Omental fat pad (tissue), 4 donors: ENCODE results near the gene ZNF273. TPM values are rescaled to one million over a fixed set of nuclear protein-coding genes. Genes with fewer than 3 reads are reported as not detected.
"Not testable (repeated sequence)": the region's sequence is repeated elsewhere in the genome, so short reads cannot be mapped to it uniquely, and the experiment has no call there.

ENCODE experiments used
- ATAC-seq: fragments of 150-250 bp; one replicate; pipeline ENCODE4 v1.9.1; 2016; ENCODE audit warnings: mild to moderate bottlenecking, moderate library complexity; ENCODE audit not compliant: low FRiP score
- DNase-seq: peaks from one replicate; pipeline ENCODE4 v3.0.0-alpha.2; 2019; ENCODE audit warnings: low spot score
- total RNA-seq, 4 donors: library from RNA; depleted of rRNA; stranded (reverse); fragments of >200 nt; gene quantifications; one replicate each; pipeline ENCODE4 v1.1.0, GENCODE V29; 2016
- TF ChIP-seq, protein P1 (sequence below), 3 donors: fragments of 450-650 bp; IDR thresholded peaks; one replicate each; pipeline ENCODE4 v1.5.1; 2016 to 2017; ENCODE audit warnings: antibody characterized with exemption in 3 of 3, mild to moderate bottlenecking in 3 of 3, moderate library complexity in 2 of 3

ZNF273 gene
- total RNA-seq, 4 donors from 2014 or later: 2.4 to 12.9 (median 5.8) TPM

GRCh38 chr7:64945503-64946175 lies 42.6 kb downstream of the ZNF273 start:
- DNase-seq: no peak
- ATAC-seq: no peak
- TF ChIP-seq, protein P1, sequence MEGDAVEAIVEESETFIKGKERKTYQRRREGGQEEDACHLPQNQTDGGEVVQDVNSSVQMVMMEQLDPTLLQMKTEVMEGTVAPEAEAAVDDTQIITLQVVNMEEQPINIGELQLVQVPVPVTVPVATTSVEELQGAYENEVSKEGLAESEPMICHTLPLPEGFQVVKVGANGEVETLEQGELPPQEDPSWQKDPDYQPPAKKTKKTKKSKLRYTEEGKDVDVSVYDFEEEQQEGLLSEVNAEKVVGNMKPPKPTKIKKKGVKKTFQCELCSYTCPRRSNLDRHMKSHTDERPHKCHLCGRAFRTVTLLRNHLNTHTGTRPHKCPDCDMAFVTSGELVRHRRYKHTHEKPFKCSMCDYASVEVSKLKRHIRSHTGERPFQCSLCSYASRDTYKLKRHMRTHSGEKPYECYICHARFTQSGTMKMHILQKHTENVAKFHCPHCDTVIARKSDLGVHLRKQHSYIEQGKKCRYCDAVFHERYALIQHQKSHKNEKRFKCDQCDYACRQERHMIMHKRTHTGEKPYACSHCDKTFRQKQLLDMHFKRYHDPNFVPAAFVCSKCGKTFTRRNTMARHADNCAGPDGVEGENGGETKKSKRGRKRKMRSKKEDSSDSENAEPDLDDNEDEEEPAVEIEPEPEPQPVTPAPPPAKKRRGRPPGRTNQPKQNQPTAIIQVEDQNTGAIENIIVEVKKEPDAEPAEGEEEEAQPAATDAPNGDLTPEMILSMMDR (IDR thresholded peaks at IDR 0.05): no peak

DNA sequence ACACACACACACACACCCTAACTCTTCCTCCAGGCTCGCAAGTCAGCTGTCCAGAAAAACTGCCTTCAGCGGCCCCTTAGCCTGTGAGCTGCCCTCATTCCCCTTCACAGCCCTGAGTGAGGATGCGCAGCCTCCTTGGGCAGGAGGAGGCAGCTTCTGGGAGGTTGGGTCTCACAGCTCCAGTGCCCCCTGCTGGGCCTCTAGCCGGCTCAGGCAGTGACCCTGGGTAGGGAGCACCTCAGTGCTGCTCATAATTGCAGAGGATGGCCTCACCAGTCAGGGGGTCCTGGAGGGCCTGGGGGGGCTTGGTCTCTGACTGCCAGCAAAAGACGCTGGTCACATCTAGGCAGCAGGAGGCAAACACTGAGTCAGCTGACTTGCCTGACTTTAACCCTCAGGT lies 43.7 kb downstream of the ZNF273 start:
- no peak for DNase-seq
- ATAC-seq: no peak
- TF ChIP-seq, protein P1 (IDR thresholded peaks at IDR 0.05): no peak

DNA sequence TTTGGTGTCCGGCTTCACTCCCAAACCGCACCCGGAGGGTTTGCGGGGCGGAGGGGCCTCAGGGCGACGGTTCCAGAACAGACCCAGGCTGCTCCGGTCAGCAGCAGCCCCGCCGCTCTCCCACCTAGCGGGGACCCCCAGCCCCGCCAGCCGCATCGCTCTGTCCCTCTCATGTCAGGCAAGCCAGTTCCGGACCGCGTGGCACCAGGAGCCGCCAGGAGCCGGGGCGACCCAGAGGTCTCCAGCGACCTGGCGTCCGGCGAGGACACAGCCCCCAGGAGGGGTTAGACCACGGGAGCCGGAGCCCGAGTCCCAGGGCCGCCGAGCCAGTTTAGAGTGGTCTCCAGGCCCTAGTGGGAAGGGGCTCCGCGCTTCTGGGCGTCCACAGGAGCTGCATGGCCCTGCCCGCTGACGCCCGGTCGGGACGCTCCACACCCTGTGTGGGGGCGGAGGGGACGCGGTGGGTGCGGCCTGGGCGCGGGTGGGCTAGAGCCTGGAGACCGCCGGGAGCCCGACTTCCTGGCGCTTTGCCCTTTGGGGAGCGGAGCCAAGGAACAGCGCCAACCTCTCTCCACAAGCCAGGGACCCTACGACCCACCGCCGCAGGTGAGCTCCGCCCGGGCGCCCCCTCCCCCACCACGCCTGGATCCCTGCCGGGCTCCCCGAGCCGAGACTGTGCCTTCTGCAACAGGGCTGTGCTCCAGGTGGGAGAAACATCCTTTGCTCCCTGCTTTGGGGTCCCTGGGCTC lies 44.4 kb downstream of the ZNF273 start:
- no peak for DNase-seq
- peak; percentile 65 for ATAC-seq
- TF ChIP-seq, protein P1 (IDR thresholded peaks at IDR 0.05): no peak

GRCh38 chr7:64948774-64949173 lies 45.7 kb downstream of the ZNF273 start:
- not testable (repeated sequence) for DNase-seq, ATAC-seq

GRCh38 chr7:64950673-64951072 lies 47.6 kb downstream of the ZNF273 start:
- ATAC-seq: not testable (repeated sequence)

GRCh38 chr7:64951250-64951848 lies 48.3 kb downstream of the ZNF273 start:
- TF ChIP-seq, protein P1 (IDR thresholded peaks at IDR 0.05): peak in 1 of 3 donors; percentile 23
- no peak for DNase-seq
- no peak for ATAC-seq

More at GRCh38 chr7:64950673-64951072, 47.6 kb downstream of the ZNF273 start:
- DNase-seq: not testable (repeated sequence)

DNA sequence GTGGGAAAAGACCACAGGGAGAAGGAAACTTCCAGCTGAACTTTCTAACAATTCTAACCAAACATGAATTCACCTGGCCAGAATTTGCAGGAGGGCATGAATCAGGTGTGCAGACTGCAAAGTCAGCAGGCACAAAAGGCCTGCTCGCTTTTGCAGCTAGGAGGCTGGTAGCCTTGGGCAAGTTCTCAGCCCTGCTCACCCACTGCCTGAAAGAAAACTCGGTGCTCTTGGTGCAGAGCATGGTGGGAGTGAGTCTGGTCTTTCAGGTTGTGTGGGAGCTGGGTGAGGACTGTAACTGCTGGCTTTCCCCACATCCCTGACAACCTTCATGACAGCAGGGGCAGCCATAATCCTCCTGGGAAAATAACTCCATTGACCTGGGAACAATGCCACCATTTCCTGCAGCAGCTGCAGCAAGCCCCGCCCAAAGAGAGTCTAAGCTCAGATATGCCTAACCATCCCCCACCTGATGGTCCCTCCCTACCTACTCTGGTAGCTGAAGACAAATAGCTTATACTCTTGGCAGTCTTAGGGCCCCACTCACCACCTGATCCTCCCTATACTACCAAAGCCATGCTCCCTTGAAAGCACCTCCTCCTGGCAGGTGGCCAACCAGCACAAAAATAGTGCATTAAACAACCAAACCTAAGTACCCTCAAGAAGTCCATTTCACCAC lies 56.1 kb downstream of the ZNF273 start:
- TF ChIP-seq, protein P1 (IDR thresholded peaks at IDR 0.05): no peak
- no peak for DNase-seq
- ATAC-seq: no peak
